ENCODE data around the gene NEK3. TPM values are rescaled to one million over a fixed set of nuclear protein-coding genes. Genes with fewer than 3 reads are reported as not detected.

The NEK3 gene
- total and polyA plus RNA-seq, 4 experiments from 2014 or later, result 3.4 to 8.2 (median 6.9) TPM

Other genes with a start within 250 kb of the NEK3 start
- 1 to 10 TPM in 1 of 2 experiments, under 1 TPM in 1; 0.97 to 1.4 TPM for gene ATP7B, start 148.1 kb downstream of the NEK3 start, total RNA-seq
- gene ATP7B, start 148.1 kb downstream of the NEK3 start, polyA plus RNA-seq, result under 1 TPM; 0.28 to 0.77 TPM
- gene ALG11, start 147.2 kb downstream of the NEK3 start, total RNA-seq, result 10 to 100 TPM; 37.2 to 42.2 TPM
- 10 to 100 TPM; 23.3 to 25.8 TPM for gene ALG11, start 147.2 kb downstream of the NEK3 start, polyA plus RNA-seq
- 10 to 100 TPM; 15.7 to 16.1 TPM for gene UTP14C, start 134.9 kb downstream of the NEK3 start, total RNA-seq
- 1 to 10 TPM; 1.9 to 2.8 TPM for gene UTP14C, start 134.9 kb downstream of the NEK3 start, polyA plus RNA-seq
- gene NEK5, start 30.5 kb downstream of the NEK3 start, total RNA-seq, result not detected
- under 1 TPM in 1 of 2 donors, not detected in 1; 0.06 TPM for gene NEK5, start 30.5 kb downstream of the NEK3 start, polyA plus RNA-seq
- gene THSD1, start 246.6 kb upstream of the NEK3 start, total RNA-seq, result under 1 TPM; 0.50 to 0.87 TPM
- gene THSD1, start 246.6 kb upstream of the NEK3 start, polyA plus RNA-seq, result not detected

All from CD4-positive, alpha-beta memory T cell (primary cell).